Thyroid gland (tissue), 4 donors: Measurements from ENCODE around the gene TMEM30A.

Experiments used
- CTCF ChIP-seq, 6 experiments: fragments of 200-600 bp in 3 of 6; fragments of 450-650 bp in 3 of 6; sonication (generic) in 3 of 6; IDR thresholded peaks; one replicate each; pipeline ENCODE4 v1.5.1; 2016 to 2019; ENCODE audit warnings: antibody characterized with exemption in 6 of 6, mild to moderate bottlenecking in 2 of 6, inconsistent platforms in 1 of 6, moderate library complexity in 1 of 6
- POLR2A ChIP-seq, 2 donors: fragments of 450-650 bp; IDR thresholded peaks; one replicate each; pipeline ENCODE4 v1.6.1; 2017; ENCODE audit warnings: antibody characterized with exemption in 2 of 2, mild to moderate bottlenecking in 2 of 2, moderate library complexity in 1 of 2

DNA sequence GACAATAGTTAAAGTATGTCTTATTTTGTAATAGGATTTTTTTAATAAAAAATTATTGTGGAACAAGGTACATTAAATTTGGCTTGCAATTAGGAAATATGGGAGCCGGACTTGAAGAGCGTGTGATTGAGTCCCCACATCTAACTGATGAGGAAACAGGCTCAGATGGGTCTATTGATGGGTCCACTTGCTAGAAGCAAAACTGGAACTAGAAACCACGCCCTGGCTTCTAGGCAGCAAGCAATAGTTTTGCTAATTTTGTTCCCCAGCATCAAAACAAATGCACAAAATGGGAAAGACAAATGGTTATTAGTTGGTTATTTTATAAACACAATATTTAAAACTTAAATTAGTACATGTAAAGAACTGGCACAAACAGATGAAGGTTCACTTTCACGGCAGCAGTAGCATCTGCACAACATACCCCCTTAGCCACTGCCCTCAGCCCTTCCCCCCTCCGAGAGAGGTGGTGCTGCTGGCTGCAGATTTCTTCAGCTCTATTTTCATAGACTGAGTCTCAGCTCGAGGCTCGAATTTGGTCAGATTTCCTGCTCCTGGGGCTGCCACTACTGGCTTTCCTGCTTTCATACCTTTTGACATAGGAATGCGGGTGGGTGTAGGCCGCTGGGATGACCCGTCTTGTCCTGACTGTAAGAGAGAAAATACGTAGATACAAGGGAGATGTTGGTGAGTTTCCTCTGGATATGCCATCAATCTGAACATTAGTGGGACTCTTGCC lies 23.8 kb upstream of the TMEM30A start:
- TF ChIP-seq CTCF (IDR thresholded peaks at IDR 0.05) (no peak), POLR2A (IDR thresholded peaks at IDR 0.05) (no peak)
